Jurkat, Clone E6-1 (cell line): ENCODE data around the gene BAD.
A peak's percentile ranks its signal among the peaks of the same experiment; 100 is the strongest.

Source experiments
- DNase-seq: peaks from one replicate; pipeline ENCODE4 v3.0.0-alpha.2; 2011; ENCODE audit warnings: low read depth, low spot score
- H3K4me3 ChIP-seq: 2 replicates; pipeline ENCODE4 v1.5.1; 2011; ENCODE audit warnings: mild to moderate bottlenecking, low read length, control low read depth, moderate library complexity

BAD gene

DNA sequence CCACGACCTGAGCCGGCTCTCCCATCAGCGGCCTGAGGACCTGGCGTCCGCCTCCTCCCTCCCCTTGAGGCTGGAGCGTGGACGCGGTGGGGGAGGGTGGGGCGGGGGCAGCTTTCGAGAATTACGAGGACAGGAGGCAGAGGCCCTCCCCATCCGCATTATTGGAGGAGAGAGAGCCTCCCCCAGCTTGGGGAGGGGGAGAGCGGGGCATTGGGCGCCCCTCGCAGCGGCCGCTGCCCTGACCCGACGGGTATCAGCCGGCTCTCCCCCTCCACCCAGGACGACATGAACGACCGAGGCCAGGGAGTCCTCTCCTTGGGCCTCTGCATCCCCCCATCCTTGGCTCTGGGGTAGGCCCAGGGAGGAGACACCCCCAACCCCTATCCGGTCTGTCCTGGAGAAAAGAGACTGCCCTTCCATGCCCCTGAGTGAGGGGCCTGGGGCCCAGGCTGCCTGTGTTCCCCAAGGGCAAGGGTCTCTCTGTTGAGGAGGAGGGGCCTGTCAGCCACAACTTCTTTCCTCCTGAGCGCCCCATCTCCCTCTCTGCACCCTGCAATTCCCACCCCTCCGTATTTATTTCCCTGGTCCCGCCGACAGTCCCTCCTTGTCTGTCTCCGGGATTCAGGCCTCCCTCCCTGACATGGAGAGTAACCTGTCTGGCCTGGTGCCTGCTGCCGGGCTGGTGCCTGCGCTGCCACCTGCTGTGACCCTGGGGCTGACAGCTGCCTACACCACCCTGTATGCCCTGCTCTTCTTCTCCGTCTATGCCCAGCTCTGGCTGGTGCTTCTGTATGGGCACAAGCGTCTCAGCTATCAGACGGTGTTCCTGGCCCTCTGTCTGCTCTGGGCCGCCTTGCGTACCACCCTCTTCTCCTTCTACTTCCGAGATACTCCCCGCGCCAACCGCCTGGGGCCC lies 1.7 kb upstream of the BAD start:
- no peak for DNase-seq
- peak overlapping the region; percentile 80 for H3K4me3 ChIP-seq

DNA sequence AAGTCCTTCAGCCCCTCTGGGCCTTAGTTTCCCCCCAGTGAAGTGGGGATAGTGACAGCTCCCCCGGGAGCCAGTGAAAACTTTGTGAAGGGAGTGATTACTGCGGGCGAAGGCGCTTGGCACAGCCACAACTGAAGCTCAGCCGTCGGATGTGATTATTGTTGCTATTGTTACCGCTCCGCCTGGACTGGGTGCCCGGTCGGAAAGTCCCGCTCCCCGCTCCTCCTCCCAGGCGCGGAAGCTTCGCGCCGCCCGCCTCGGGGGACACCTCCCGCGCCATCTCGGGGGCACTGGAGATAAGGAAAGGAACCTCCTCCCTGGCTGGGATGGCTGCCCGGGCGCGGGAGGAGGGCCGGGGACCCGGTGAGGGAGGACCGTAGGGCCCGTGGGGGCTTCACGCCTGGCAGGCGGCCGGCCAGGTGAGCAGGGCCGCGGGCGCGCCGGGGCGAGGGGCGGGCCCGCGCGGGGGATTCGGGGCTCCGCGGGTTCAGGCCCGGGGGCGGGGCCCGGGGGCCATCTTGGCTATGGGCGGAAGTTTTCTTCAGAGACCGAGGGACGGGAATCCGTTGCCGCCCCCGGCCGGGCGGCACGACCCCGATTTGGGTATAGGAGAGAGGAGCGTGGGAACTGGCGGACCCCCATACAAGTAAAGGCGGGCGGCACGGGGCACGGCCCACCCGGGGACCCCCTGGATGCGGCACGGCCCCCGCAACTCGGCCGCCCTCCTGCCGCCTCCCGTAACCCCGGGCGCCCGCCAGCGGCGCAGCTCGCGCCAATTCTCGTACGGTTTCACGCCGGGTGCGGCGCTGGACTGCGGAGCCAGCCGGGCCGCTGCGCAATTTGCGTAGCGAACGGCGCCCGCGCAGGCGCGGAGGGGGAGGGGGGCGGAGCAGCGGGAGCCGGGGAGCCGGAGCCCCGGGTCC lies 758 bp upstream of the BAD start, which contains the start of gene GPR137:
GPR137 (plus strand) TSS at position 887 of the 923 bp plus-strand sequence. CDS start 677 bp downstream, outside the sequence.
- peak; percentile 71 for DNase-seq
- peak within 1 kb of the TSS; percentile 80 for H3K4me3 ChIP-seq

DNA sequence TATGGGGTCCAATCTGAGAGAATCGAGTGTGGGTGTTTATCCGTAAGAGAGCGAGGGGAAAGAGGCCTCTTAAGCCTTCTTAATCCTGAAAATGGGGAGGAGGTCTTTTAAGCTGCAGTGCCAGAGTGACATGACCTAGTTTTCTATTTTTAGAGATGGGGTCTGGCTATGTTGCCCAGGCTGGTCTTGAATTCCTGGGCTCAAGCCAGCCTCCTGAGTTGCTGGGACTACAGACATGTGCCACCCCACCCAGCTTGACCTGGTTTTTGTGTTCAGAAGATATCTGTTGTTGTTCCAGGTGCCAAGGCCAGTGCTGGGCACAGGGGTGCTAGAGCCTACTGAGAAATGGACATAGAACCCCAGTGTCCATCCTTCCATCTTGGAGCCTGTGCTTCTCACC lies 1.4 kb downstream of the BAD start:
- H3K4me3 ChIP-seq, result no peak overlapping the region
- no peak for DNase-seq

DNA sequence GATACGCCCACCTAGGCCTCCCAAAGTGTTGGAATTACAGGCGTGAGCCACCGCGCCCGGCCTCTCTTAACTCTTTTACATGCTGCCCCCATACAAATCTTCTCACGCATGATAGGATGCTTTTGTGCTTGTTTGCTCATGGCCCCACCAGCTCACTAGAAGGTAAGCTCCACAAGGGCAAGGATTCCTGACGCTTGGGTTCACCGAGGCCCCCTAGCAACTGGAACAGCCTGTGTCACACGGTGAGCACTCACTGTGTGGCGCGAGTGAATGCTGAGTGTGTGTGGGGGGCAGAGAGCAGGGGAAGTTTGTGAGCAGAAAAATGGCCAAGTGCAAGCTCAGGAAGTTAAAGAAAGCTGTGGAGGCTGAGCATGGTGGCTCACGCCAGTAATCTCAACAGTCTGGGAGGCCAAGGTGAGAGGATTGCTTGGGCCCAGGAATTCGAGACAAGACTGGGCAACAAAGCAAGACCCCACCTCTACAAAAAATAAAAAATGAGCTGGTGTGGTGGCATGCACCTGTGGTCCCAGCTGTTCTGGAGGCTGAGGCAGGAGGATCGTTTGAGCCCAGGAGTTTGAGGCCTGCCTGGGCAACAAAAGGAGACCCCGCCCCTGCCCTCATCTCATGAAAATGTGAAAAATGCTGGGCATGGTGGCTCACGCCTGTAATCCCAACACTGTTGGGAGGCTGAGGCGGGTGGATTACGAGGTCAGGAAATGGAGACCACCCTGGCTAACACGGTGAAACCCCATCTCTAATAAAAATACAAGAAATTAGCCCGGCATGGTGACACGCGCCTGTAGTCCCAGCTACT lies 2.3 kb downstream of the BAD start:
- no peak for DNase-seq

DNA sequence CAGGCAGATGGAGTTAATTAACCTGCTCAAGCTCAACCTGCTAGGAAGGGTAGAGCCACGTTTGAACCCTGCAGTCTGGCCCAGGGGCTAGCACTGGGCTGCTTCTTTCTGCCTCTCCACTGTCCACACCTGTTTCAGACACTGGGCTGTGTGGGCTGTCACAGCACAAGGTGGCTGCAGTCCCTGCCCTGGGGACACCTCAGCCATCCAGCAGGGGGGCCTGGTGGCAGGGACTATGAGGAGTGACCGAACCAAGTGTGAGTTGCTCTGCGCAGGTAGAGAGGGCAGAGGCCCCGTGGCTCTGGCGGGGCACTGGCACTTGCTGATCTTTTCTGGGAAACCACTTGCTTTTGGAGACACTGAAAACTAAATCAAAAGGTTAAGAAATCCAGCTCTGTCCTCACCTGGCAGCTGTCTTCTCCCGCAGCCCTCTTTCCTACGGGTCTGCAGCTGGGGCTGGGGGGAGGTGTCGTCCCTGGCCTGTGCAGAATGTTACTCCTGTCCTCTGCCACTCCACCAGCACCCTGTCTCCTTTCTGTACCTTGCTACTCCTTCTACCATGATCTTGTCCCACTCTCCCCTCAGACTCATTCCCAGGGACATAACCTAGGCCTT lies 5.8 kb downstream of the BAD start:
- no peak overlapping the region for H3K4me3 ChIP-seq

More for the DNA sequence above, 2.3 kb downstream of the BAD start:
- no peak overlapping the region for H3K4me3 ChIP-seq

DNA sequence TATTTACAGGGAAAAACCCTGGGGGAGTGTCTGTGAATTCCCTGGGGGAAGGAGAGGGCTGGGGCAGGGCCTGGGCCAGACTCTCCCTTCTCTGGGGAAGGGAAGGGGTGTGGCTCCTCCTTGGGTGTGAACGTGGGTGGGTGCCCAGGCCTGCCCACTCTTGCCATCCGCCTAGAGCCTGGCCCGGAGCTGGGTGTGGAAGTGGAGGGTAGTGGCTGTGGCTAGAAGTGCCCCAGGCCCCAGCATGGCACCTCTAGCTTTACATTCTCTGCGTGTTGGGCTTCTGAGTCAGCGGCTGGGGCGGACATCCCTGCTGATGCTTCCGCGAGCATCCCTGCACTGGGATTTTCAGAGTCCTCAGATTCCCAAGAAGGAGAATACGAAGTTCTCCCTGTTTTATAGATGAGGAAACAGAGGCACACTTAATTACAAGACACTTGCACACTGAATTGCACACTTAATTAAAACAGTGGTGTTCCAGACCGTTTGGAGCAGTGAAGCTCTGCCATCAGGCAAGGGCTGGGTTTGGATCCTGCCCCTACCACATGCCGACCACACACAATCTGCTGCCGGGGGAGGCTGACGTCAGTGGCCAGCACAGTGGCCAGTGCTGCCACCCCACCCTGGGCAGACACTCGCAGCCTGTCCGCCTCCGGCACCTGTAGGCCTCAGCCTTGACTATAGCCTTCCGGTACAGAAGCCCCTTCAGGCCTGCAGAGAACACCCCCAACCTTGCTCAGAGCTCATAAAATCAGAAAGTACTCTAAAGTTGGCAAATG lies 7.6 kb downstream of the BAD start:
- H3K4me3 ChIP-seq, result no peak overlapping the region
- DNase-seq, result no peak

More for the DNA sequence above, 5.8 kb downstream of the BAD start:
- no peak for DNase-seq

DNA sequence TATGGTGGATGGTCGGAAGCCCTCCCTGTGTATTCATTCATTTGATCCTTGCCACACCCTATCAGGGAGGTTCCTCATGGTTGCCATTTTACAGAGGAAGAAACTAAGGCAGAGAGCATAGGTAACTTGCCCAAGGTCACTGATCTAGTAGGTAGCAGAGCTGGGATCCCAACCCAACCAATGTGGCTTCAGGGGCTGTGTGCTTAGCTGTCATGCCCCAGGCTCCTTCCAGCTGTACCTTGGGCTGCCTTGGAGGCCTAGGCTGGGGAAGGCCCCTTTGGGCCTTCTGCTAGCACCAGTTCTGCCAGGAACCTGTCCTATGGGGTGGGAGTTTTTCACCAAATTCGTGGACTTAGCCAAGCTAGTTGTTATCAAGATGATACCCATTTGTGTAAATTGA lies 8.6 kb downstream of the BAD start:
- no peak for DNase-seq
- no peak overlapping the region for H3K4me3 ChIP-seq

DNA sequence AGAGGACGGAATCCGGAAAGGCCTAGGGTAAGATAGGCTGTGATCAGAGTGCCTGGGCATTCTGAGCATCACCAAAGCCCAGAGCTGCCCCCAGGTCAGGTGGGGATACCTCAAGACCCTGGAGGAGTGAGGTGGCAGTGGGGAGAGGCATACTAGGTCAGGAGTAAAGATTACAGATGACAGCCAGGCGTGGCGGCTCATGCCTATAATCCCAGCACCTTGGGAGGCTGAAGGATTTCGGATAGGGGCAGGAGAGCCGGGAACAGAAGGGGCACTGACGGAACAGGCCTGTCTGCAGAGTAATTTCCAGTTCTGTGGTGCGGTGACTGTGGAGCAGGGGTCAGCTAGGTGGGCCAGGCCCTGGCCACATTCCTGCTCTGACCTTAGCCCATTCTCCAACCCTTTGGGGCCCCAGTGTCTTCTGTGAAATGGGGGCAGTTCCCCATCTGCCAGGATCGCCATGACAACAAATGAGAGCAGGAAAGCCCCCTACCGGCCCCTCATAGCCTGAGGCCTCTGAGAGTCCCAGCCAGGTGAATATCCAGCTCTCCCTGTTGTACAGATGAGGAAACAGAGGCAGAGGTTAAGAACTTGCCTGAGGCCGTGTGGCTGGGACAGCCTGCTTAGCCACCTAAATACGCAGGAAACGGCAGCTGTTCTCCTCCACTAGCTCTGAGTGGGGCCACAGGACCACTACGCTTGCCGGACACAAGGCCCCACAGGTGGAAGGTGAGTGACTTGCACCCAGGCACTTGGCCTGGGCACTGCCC lies 9.2 kb downstream of the BAD start:
- DNase-seq, result no peak
- H3K4me3 ChIP-seq, result no peak overlapping the region

DNA sequence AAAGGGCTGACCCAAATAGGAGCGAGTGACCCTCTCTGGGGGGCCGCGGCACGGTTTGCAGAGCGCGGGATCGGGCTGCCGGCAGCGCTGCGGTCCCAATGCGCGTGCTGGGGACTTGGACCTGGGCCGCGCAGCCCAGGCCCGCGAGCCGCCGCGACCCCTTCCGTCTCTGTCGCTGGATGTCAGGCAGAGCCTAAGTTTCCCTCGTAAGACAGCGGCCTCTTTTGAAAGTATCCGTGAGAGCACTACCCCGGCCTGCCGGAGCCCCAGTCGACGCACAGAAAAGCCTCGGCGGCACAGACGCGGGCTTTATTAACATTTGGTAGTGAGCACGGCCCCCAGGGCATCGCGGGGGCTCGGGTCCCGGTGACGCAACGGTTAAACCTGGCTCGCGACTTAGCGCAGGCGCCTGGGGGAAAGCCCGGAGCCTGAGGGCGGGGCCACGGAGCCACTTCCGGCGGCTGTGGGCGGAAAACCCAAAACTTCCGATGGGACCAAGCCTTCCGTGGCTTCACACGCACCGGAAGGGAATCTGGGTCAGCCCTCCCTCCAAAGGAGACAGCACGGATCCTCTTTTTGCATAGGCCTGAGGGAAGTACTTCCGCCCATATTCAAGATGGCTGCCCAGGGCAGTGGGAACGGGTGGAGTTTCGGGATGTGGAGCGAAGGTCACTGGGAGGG lies 14.8 kb downstream of the BAD start:
- DNase-seq, result peak; percentile 100
- H3K4me3 ChIP-seq, result peak overlapping the region; percentile 89

DNA sequence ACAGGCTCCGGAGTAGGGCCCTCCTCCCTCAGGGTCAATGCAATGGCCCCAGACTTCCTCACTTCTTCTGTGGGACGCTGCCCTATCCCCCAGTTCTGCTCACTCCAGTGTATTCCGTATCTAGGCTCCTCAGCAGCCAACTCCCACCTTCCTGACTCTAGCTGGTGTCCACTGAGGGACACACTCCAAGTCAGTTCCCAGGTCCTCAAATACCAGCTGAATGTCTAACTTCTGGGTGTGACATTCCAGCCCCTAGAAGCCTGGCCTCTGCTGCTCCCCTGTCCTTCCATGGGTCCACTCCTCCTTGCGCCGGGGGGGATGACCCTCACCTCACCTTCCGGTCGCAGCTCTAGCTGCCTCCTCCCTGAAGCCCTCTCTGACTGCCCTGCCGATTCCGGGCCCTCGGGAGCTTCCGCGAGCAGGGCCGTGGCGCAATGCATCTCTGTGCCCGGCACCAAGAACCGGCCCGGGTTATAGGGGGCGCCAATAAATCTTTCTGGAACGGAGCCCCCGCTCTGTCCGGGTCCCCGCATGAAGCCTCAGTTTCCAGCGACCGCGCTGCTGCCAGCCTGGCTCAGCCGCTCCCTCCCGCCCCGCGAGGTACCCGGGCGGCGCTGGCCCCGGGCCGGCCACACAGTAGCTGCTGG lies 15.4 kb downstream of the BAD start:
- no peak for DNase-seq
- peak overlapping the region; percentile 89 for H3K4me3 ChIP-seq

DNA sequence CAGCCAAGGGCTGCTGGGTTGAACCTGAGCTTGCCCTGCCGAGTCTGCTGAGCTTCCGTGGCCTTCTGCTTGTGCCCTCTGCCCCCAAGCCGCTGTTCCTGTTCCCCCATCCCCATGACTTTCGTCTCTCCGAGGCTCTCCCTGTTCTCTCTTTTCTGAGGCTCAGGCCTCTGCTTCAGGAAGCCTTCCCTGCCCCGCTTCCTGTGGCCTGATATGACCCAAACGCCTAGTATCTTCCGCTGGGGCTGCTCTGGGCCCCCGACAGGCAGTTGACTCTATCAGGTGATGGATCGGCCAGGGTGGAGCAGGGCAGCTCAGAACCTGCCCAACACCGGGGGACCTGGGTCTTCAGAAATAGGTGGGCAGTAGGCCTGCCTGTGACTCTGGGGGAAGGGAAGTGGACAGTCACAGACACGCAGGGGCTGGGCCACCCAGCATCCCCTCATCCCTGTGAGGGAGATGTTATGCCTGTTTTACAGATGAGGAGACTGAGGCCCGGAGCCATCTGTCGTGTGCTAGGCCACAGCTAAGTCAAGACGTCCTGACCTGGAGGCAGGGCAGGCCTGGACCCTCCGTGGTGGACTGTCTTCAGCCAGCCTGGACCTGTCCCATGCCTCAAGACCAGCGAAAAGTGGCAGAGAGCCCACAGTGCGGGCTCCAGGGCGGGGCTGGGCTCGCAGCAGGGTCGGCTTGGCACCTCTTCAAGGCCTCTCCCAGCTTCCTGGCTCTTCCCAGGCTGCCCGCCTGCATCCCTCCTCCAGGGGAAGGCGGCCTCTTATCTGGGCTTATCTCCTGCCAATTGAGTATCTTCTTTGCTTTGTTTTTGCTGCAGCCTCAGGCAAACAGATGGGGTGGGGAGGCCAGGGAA lies 16.2 kb downstream of the BAD start:
- DNase-seq, result no peak
- H3K4me3 ChIP-seq, result peak overlapping the region; percentile 89

DNA sequence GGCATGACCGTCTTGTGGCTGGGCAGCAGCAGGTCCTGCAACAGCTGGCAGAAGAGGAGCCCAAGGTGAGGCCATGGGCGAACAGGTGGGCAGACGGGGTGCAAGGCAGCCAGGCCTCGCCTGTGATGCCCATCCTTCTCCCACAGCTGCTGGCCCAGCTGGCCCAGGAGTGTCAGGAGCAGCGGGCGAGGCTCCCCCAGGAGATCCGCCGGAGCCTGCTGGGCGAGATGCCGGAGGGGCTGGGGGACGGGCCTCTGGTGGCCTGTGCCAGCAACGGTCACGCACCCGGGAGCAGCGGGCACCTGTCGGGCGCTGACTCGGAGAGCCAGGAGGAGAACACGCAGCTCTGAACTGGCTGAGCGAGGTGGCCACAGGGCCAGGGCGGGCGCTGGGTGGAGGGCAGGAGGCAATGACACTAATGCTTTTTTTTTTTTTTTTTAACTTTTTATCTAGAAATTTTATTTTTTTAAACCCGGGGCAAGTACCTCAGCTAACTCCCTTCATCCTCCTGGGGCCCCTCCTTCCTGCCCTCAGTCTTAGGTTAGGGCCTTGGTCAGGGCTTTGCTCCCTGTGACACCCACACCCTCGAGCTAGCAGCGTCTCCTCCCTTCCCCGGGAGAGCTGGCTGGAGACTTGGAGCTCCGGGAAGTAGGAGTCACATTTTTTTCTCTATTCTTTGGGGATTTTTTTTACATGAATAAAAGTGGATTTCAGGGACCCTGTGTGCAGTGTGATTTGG lies 17.1 kb downstream of the BAD start:
- H3K4me3 ChIP-seq, result no peak overlapping the region
- no peak for DNase-seq

DNA sequence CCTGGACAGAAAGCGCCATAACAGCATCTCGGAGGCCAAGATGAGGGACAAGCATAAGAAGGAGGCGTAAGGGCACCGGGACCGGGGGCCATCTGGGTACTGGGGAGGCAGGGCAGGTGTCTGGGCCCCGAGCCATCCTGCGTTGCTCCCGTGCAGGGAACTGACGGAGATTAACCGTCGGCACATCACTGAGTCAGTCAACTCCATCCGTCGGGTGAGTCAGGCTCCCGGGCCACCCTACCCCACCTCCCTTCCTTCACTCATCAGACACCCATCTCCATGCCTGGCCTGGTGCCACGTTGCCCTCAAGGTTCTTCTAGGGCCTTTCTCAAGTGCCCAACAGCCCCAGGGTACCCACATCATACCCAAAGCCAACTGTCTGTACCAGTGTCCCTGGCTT lies 18.1 kb downstream of the BAD start:
- DNase-seq, result no peak
- H3K4me3 ChIP-seq, result no peak overlapping the region
